Measurements from ENCODE around the gene MPV17L2.

Gene MPV17L2

DNA sequence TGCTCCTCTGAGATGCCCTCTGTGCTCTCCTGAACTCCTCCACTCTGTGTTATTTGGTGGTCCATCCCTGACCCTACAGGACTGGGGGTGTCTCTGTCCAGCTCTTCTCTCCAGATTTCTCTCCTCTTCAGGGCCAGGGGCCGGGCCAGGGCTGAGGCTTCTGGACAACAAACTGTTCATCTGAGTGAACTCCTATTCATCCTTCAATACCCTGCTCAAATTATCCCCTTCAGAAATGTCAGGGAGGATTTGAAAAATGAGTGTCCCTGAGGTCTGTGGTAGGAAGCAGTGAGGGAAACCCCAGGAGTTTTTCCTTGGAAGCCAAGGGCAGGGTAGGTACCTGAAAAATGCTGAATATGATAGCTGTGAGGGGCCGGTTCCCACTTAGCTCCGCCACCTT lies 25.6 kb downstream of the MPV17L2 start:
- DNase-seq (ENCODE audit: low spot score): no peak

GRCh38 chr19:18219911-18220631 lies 27.1 kb downstream of the MPV17L2 start:
- no peak for DNase-seq (ENCODE audit: low spot score)

- DNase-seq (ENCODE audit: low spot score): no peak
These were observed 27.7 kb downstream of the MPV17L2 start for GRCh38 chr19:18220632-18221275.

DNA sequence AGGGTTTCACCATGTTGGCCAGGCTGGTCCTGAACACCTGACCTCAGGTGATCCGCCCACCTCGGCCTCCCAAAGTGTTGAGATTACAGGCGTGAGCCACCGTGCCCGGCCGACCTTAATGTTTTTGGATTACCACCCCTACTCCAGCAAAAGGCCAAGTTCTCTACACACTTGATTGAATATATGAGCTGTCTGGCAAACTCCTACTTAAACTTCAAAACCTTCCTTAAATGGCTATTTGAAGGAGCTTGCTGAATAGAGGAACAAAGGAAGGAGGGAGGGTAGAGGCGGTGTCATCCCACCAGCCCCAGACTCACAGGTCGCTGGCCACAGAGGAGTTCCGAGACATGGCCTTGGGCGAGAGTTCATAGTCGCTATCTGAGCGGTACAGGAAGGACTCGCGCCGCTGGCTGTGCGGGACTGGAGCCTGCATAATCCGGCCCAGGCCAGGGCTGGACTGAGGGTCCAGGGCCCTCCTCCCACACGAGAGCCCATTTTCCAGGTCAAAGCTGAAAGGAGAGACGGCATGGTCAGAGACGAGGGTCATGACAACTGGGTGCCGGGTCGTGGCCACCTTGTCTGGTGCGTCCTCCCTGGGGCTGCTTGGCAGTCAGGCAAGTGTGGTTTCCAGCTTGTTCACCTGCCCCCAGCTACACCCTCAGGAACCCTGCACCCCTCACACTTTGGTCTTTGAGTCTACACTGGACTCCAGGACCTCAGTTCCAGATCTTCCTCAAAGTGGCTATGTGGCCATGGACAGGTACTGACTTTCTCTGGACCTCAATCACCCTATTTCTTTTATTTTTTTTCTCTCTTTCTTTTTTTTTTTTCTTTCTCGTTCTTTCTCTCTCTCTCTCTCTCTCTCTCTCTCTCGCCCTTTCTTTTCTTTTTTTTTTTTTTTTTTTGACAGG lies 29.1 kb downstream of the MPV17L2 start:
- no peak for DNase-seq (ENCODE audit: low spot score)

GRCh38 chr19:18223860-18224524 lies 31.0 kb downstream of the MPV17L2 start:
- DNase-seq (ENCODE audit: low spot score): no peak

DNA sequence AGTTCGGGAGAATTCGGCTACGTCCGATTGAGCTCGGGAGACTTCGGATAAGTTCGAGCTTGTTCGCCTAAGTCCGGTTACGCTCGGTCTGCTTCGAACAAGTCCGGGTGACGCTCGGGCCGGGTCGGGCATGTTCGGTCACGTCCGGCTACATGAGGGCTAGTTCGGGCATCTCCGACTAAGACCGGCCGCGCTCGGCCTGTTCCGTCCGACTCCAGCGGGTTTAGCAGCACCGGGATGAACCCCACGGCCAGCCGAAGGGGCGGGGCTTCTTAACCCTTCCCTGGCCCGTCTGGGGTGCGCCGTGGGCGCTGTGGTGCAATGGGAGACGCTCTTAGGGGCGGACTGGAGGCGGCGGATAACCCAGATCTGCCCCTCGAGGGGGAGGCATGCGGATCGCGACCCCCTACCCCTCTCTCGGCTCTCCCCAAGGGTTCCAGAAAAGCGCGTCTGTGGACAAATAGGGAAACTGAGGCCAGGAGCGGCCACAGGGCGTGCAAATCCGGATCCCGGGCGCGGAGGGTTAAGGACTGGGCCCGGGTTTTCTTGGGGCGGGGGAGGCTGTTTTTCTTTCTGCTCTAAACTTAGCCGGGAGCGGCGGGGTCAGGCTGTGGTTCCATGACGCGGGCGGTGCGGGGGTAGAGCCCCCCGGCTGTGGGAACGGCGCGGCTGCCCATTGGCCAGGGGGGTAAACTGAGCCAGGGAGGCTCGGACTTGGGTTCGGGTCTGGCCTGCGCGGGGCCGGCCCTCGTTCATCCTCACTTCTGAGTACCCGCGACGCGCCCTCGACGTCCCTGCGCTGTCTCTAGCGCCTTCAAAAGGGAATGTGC lies 31.7 kb downstream of the MPV17L2 start:
- peak; percentile 99 for DNase-seq (ENCODE audit: low spot score)

DNA sequence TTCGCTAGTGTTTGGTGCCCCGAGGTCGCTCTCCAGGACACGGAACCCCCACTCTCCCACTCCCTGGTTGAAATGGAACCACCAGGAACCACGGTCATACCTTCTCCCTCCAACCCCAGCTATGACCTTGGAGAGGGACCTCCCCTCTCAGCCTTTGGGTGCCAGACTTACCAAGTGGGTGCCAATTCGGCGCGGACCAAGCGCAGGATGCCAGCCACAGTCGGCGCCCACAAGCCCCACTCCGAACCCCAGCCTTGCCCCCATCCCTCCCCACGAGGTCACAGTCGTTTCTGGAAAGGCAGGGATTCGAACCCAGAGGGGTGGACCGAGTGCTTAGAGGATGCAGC lies 32.3 kb downstream of the MPV17L2 start:
- DNase-seq (ENCODE audit: low spot score): no peak

DNA sequence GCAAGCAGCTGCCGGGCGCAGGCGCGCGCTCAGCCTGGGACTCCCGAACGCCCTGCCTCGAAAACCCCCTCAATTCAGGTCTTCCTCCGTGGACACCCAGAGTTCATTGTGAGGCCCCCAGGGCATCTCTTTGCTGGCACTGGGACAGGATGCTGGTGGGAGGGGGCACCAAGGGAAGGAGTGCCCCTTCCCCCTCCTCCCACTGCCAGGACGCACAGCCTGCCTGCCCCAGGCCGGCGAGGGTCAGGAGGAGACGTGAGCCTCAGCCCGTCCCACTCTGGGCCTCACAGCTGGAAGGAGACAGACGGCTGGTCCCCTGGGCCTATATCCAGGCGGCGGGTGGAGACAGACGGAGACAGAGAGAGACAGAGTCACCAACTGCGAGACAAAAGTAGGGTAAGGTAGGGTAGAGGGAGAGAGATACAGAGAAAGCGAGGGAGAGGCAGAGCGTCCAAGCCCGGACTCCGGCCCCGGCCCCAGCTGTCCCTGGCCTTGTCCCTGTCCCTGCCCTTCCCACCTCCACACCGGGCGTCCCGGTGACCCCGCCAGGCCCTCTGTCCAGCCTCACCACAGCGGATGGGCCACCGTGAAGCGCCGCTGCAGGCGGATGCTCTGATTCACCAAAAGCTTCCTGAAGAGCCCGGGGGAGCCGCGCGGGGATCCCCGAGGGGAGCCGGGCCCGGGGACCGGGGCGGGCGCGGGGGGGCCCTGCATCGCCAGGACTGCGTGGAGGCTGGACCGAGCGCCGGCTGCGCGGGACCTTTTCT lies 32.9 kb downstream of the MPV17L2 start, which contains the start of gene PDE4C:
PDE4C (minus strand) TSS at position 737 of the 767 bp plus-strand sequence; CDS start at position 714, 23 bp downstream.
- DNase-seq (ENCODE audit: low spot score): no peak

DNA sequence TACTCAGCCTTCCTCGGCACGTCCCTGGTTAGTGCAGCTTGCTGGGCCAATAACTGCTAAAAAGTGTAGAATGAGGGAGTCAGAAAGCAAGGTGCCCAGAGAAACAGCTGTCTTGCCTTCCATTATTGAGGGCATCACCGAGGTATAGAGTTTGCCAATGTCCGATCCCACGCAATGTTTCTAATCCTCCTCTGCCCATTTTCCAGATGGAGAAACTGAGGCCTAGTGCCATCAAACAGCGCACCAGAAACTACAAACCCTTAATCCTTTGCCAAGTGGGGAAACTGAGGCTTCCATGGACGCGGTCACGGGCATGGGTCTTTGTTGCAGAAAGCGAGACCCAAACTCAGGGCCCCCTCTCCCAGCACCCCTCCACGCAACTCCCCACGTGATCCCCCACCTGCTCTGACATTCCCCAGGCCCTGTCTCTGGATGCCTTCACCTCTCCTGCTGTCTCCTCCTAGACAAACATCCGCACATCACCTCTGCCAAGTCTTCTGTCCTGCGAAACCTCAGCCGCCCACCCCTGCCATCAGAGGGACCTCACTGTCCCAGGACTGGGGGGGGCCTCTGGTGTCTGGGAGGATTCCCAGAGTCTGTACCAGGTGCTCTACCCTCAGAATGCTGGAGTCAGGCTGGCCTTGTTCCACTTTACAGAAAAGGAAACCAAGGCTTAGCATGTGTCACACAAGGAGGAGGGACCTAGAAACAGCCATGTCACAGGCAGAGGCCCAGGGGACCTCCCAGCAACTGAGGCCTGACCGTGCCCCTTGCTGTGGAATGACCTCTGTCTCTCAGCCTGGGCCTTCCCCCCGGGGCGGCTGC lies 34.1 kb downstream of the MPV17L2 start:
- DNase-seq (ENCODE audit: low spot score): no peak

- DNase-seq (ENCODE audit: low spot score): no peak
These were observed 34.8 kb downstream of the MPV17L2 start for GRCh38 chr19:18227781-18228271.

GRCh38 chr19:18229474-18229873 lies 36.5 kb downstream of the MPV17L2 start:
- DNase-seq (ENCODE audit: low spot score): no peak

GRCh38 chr19:18229915-18230314 lies 36.9 kb downstream of the MPV17L2 start:
- no peak for DNase-seq (ENCODE audit: low spot score)

GRCh38 chr19:18230941-18231734 lies 38.1 kb downstream of the MPV17L2 start:
- DNase-seq (ENCODE audit: low spot score): no peak

GRCh38 chr19:18231775-18232174 lies 38.8 kb downstream of the MPV17L2 start:
- DNase-seq (ENCODE audit: low spot score): no peak

DNA sequence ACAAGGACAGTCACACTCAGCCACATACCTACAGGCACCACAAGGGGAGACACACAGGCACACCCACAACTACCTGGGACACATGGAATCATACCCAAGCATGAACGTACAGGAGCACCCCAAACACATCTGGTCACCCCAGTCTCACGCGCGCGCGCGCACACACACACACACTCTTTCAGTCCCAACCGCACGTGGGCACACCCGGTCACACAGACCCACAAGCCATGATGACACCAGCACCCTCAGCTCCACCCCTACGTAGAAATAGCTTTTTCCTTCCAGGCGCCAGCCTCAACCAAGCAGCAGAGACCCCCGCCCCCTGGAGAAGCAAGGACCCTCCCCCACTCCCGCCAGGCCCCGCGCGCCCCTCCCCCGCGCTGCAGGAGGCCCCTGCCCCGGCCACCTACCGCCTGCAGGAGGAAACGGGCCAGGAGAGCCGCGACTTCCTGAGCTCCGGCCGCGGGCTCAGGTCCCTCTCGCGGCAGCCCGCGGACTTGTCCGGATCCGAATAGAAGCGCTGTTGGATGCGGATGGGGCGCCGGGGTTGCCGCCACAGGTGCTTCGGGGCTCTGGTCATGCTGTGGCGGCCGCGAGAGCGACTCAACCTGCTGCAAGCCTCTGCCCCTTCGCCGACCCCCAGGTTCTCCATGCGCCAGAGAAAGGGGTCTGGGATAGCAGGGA lies 39.7 kb downstream of the MPV17L2 start:
- DNase-seq (ENCODE audit: low spot score): no peak

GRCh38 chr19:18233224-18233825 lies 40.3 kb downstream of the MPV17L2 start:
- DNase-seq (ENCODE audit: low spot score): peak; percentile 62

GRCh38 chr19:18234194-18234593 lies 41.2 kb downstream of the MPV17L2 start:
- DNase-seq (ENCODE audit: low spot score): no peak

- no peak for DNase-seq (ENCODE audit: low spot score)
These were observed 46.3 kb downstream of the MPV17L2 start for GRCh38 chr19:18239303-18239702.

All from AG08395 (cell line).